NCI-H226 (cell line): ENCODE results near the gene RAB18.
"Not testable (repeated sequence)": the region's sequence is repeated elsewhere in the genome, so short reads cannot be mapped to it uniquely, and the experiment has no call there.

Experiments used
- DNase-seq: peaks from one replicate; pipeline ENCODE4 v3.0.0-alpha.2; 2015

Gene RAB18

GRCh38 chr10:27504007-27504807 lies at the start of gene RAB18:
TSS of gene RAB18 (plus strand) at chr10:27504304. CDS start at chr10:27504370, 66 bp downstream.
- DNase-seq, result peak; percentile 96

- no peak for DNase-seq
Measured at GRCh38 chr10:27454837-27455236, 49.3 kb upstream of the RAB18 start.

- no peak for DNase-seq
Measured at GRCh38 chr10:27457261-27457945, 46.7 kb upstream of the RAB18 start.

- DNase-seq, result no peak
Measured at GRCh38 chr10:27457966-27458365, 46.1 kb upstream of the RAB18 start.

- no peak for DNase-seq
Measured at GRCh38 chr10:27461312-27461711, 42.8 kb upstream of the RAB18 start.

- DNase-seq, result no peak
Measured at GRCh38 chr10:27463961-27464360, 40.1 kb upstream of the RAB18 start.

- no peak for DNase-seq
Measured at GRCh38 chr10:27464993-27465392, 39.1 kb upstream of the RAB18 start.

GRCh38 chr10:27465596-27465995 lies 38.5 kb upstream of the RAB18 start:
- DNase-seq, result not testable (repeated sequence)

GRCh38 chr10:27470885-27471284 lies 33.2 kb upstream of the RAB18 start:
- DNase-seq, result no peak

GRCh38 chr10:27474741-27475140 lies 29.4 kb upstream of the RAB18 start:
- no peak for DNase-seq

GRCh38 chr10:27479016-27479415 lies 25.1 kb upstream of the RAB18 start:
- no peak for DNase-seq

- DNase-seq, result no peak
Measured at GRCh38 chr10:27481486-27481885, 22.6 kb upstream of the RAB18 start.

GRCh38 chr10:27482984-27483956 lies 20.8 kb upstream of the RAB18 start:
- peak; percentile 60 for DNase-seq

GRCh38 chr10:27485368-27485767 lies 18.7 kb upstream of the RAB18 start:
- DNase-seq, result no peak

GRCh38 chr10:27485986-27486385 lies 18.1 kb upstream of the RAB18 start:
- no peak for DNase-seq

GRCh38 chr10:27490807-27491206 lies 13.3 kb upstream of the RAB18 start:
- DNase-seq, result peak; percentile 16

- no peak for DNase-seq
Measured at GRCh38 chr10:27494116-27494805, 9.8 kb upstream of the RAB18 start.

GRCh38 chr10:27496137-27496536 lies 8.0 kb upstream of the RAB18 start:
- no peak for DNase-seq

GRCh38 chr10:27500096-27500495 lies 4.0 kb upstream of the RAB18 start:
- DNase-seq, result no peak

GRCh38 chr10:27500886-27501285 lies 3.2 kb upstream of the RAB18 start:
- no peak for DNase-seq

- no peak for DNase-seq
Measured at GRCh38 chr10:27503498-27504006, 552 bp upstream of the RAB18 start.

GRCh38 chr10:27504808-27505460 lies 830 bp downstream of the RAB18 start:
- DNase-seq, result no peak
